NCI-H187 treated with DMSO at 0.1 percent for 48 hours (cell line): ENCODE results near the gene CD19.
"Not testable (repeated sequence)": the region's sequence is repeated elsewhere in the genome, so short reads cannot be mapped to it uniquely, and the experiment has no call there.

ENCODE experiments used
- DNase-seq: peaks from one replicate; lab custom pipeline; 2025; lab: John Stamatoyannopoulos, UW

CD19 gene

GRCh38 chr16:28910086-28911031 lies 21.4 kb upstream of the CD19 start:
- no peak for DNase-seq

GRCh38 chr16:28912558-28912957 lies 19.2 kb upstream of the CD19 start:
- no peak for DNase-seq

GRCh38 chr16:28913946-28914724 lies 17.6 kb upstream of the CD19 start:
- no peak for DNase-seq

GRCh38 chr16:28915181-28915580 lies 16.6 kb upstream of the CD19 start:
- DNase-seq, result no peak

- DNase-seq, result no peak
Observed at GRCh38 chr16:28917095-28917494, 14.7 kb upstream of the CD19 start.

GRCh38 chr16:28918698-28919097 lies 13.1 kb upstream of the CD19 start:
- DNase-seq, result no peak

GRCh38 chr16:28923231-28923587 lies 8.6 kb upstream of the CD19 start:
- no peak for DNase-seq

GRCh38 chr16:28923652-28924398 lies 7.9 kb upstream of the CD19 start:
- no peak for DNase-seq

GRCh38 chr16:28924399-28924761 lies 7.4 kb upstream of the CD19 start:
- no peak for DNase-seq

GRCh38 chr16:28924762-28925385 lies 6.9 kb upstream of the CD19 start, which contains the start of gene RABEP2:
RABEP2 (minus strand) TSS chr16:28925238; CDS start chr16:28925163, 75 bp downstream.
- peak; percentile 63 for DNase-seq

- DNase-seq, result no peak
Observed at GRCh38 chr16:28925386-28926228, 6.2 kb upstream of the CD19 start.

GRCh38 chr16:28926284-28926683 lies 5.5 kb upstream of the CD19 start:
- not testable (repeated sequence) for DNase-seq

GRCh38 chr16:28927815-28928214 lies 4.0 kb upstream of the CD19 start:
- no peak for DNase-seq

GRCh38 chr16:28930203-28930602 lies 1.6 kb upstream of the CD19 start:
- DNase-seq, result no peak

- DNase-seq, result no peak
Observed at GRCh38 chr16:28930652-28931051, 1.1 kb upstream of the CD19 start.

- no peak for DNase-seq
Observed at GRCh38 chr16:28932339-28933141, 769 bp downstream of the CD19 start.

- no peak for DNase-seq
Observed at GRCh38 chr16:28933171-28933570, 1.4 kb downstream of the CD19 start.

GRCh38 chr16:28935346-28935745 lies 3.6 kb downstream of the CD19 start:
- DNase-seq, result no peak

- no peak for DNase-seq
Observed at GRCh38 chr16:28935924-28936783, 4.4 kb downstream of the CD19 start.
